Caco-2 (cell line): Measurements from ENCODE around the gene BGLAP. TPM values are rescaled to one million over a fixed set of nuclear protein-coding genes. Genes with fewer than 3 reads are reported as not detected.

Source experiments
- BruUV-seq: library from RNA; stranded (reverse); fragments of 400-500 nt; replicated peaks from 2 replicates; lab custom pipeline; 2021; lab: Mats Ljungman, UMichigan
- CTCF ChIA-PET: fragments of 300-600 bp; sonication (Branson Sonifier 250); formaldehyde crosslinking; loops from one replicate; lab custom pipeline; 2022; ENCODE audit warnings: antibody characterized with exemption; lab: Charles Lee
- POLR2A ChIA-PET: fragments of 300-600 bp; sonication (Branson Sonifier 250); formaldehyde crosslinking; loops from one replicate; lab custom pipeline; 2022; ENCODE audit warnings: antibody characterized with exemption; lab: Charles Lee
- DNase-seq, 2 experiments: peaks; one replicate each; pipeline versions ENCODE4 v3.0.0 to v3.0.0-alpha.2; 2020 to 2022
- H3K27me3 ChIP-seq: replicated peaks from 2 replicates; pipeline ENCODE4 v1.6.0; 2011; ENCODE audit warnings: low read length; ENCODE audit not compliant: control insufficient read depth, insufficient read depth
- H3K36me3 ChIP-seq: 2 replicates; pipeline ENCODE4 v1.5.1; 2011; ENCODE audit warnings: low read length; ENCODE audit not compliant: control insufficient read depth, insufficient read depth
- H3K4me1 ChIP-seq: fragments of 250-450 bp; sonication (Bioruptor Pico); 2 replicates; pipeline ENCODE4 v1.5.1; 2020; ENCODE audit warnings: mild to moderate bottlenecking
- H3K4me3 ChIP-seq: 2 replicates; pipeline ENCODE4 v1.5.1; 2011; ENCODE audit warnings: low read depth, mild to moderate bottlenecking, control low read depth, low read length
- H3K9me3 ChIP-seq: fragments of 250-450 bp; sonication (Bioruptor Pico); 2 replicates; pipeline ENCODE4 v1.5.1; 2020; ENCODE audit warnings: mild to moderate bottlenecking, moderate library complexity
- H3K27ac Mint-ChIP-seq: one replicate; pipeline ENCODE4 v1.8.0; 2022; ENCODE audit warnings: mixed read lengths; ENCODE audit not compliant: unreplicated experiment
- H3K27me3 Mint-ChIP-seq: one replicate; pipeline ENCODE4 v1.8.0; 2022; ENCODE audit warnings: mixed read lengths; ENCODE audit not compliant: insufficient read depth, unreplicated experiment
- H3K36me3 Mint-ChIP-seq: one replicate; pipeline ENCODE4 v1.8.0; 2022; ENCODE audit warnings: mild to moderate bottlenecking, mixed read lengths; ENCODE audit not compliant: insufficient read depth, unreplicated experiment
- H3K4me1 Mint-ChIP-seq: one replicate; pipeline ENCODE4 v1.8.0; 2022; ENCODE audit warnings: low read depth, mixed read lengths; ENCODE audit not compliant: unreplicated experiment
- H3K4me3 Mint-ChIP-seq: one replicate; pipeline ENCODE4 v1.8.0; 2022; ENCODE audit warnings: mild to moderate bottlenecking, moderate library complexity, mixed read lengths; ENCODE audit not compliant: unreplicated experiment
- H3K9me3 Mint-ChIP-seq: one replicate; pipeline ENCODE4 v1.8.0; 2022; ENCODE audit warnings: mixed read lengths; ENCODE audit not compliant: unreplicated experiment
- intact Hi-C: fragments of 100-400 bp; cut with micrococcal nuclease; formaldehyde crosslinking; loops from one replicate; pipeline ENCODE4 v1.10.0; 2022; ENCODE audit not compliant: unreplicated experiment
- total RNA-seq: library from RNA; stranded (reverse); gene quantifications from 2 replicates; pipeline ENCODE4 v1.2.3, GENCODE V29; 2022
- TF ChIP-seq, protein P1 (sequence below), 2 experiments: fragments of 200-600 bp in 1 of 2; IDR thresholded peaks; 1 replicate in 1 of 2; 2 replicates in 1 of 2; pipeline versions ENCODE4 v1.5.1 to v1.8.0; 2011 to 2022; ENCODE audit warnings: antibody characterized with exemption in 1 of 2, control low read depth in 1 of 2, inconsistent platforms in 1 of 2, low read depth in 1 of 2, low read length in 1 of 2, mild to moderate bottlenecking in 1 of 2, moderate library complexity in 1 of 2; ENCODE audit not compliant: insufficient read depth in 1 of 2, severe bottlenecking in 1 of 2, unreplicated experiment in 1 of 2

The BGLAP gene
- total RNA-seq, 1 experiment from 2014 or later: 2.0 TPM

GRCh38 chr1:156281281-156281680 is 39.3 kb downstream of the BGLAP start:
- intact Hi-C loops: no loop called here
- H3K36me3 ChIP-seq: peaks cover 9% of the 10 kb centered on the region
- no peaks in the 10 kb centered on the region for H3K9me3 ChIP-seq
- H3K36me3 Mint-ChIP-seq: peaks cover 45% of the 10 kb centered on the region
- peaks cover 24% of the 10 kb centered on the region for H3K4me1 ChIP-seq
- H3K27ac Mint-ChIP-seq: peak overlapping the region; percentile 61
- no peaks in the 10 kb centered on the region for H3K27me3 ChIP-seq
- ChIA-PET CTCF (interaction anchor here (0.6 to 3.7 kb wide), 2 partner anchors 38 to 56 kb away, joined by 5 to 22 read pairs; no protein-coding TSS in a partner anchor), POLR2A (interaction anchor here (0.6 to 1.0 kb wide), 2 partner anchors 63 to 68 kb away, joined by 3 read pairs; partner anchors contain the start of gene PMF1)
- peak overlapping the region; percentile 78 for H3K4me3 Mint-ChIP-seq
- peak overlapping the region; percentile 78 for H3K4me3 ChIP-seq
- BruUV-seq: no TSS peak
- DNase-seq: no peak
- H3K4me1 Mint-ChIP-seq: peaks cover 24% of the 10 kb centered on the region
- TF ChIP-seq, protein P1, sequence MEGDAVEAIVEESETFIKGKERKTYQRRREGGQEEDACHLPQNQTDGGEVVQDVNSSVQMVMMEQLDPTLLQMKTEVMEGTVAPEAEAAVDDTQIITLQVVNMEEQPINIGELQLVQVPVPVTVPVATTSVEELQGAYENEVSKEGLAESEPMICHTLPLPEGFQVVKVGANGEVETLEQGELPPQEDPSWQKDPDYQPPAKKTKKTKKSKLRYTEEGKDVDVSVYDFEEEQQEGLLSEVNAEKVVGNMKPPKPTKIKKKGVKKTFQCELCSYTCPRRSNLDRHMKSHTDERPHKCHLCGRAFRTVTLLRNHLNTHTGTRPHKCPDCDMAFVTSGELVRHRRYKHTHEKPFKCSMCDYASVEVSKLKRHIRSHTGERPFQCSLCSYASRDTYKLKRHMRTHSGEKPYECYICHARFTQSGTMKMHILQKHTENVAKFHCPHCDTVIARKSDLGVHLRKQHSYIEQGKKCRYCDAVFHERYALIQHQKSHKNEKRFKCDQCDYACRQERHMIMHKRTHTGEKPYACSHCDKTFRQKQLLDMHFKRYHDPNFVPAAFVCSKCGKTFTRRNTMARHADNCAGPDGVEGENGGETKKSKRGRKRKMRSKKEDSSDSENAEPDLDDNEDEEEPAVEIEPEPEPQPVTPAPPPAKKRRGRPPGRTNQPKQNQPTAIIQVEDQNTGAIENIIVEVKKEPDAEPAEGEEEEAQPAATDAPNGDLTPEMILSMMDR (IDR thresholded peaks at IDR 0.05; ENCODE audit: insufficient read depth in 1 of 2, low read depth in 1 of 2, low read length in 1 of 2, severe bottlenecking in 1 of 2, unreplicated experiment in 1 of 2): no peak
- H3K27me3 Mint-ChIP-seq: no peaks in the 10 kb centered on the region
- H3K9me3 Mint-ChIP-seq: no peaks in the 10 kb centered on the region

DNA sequence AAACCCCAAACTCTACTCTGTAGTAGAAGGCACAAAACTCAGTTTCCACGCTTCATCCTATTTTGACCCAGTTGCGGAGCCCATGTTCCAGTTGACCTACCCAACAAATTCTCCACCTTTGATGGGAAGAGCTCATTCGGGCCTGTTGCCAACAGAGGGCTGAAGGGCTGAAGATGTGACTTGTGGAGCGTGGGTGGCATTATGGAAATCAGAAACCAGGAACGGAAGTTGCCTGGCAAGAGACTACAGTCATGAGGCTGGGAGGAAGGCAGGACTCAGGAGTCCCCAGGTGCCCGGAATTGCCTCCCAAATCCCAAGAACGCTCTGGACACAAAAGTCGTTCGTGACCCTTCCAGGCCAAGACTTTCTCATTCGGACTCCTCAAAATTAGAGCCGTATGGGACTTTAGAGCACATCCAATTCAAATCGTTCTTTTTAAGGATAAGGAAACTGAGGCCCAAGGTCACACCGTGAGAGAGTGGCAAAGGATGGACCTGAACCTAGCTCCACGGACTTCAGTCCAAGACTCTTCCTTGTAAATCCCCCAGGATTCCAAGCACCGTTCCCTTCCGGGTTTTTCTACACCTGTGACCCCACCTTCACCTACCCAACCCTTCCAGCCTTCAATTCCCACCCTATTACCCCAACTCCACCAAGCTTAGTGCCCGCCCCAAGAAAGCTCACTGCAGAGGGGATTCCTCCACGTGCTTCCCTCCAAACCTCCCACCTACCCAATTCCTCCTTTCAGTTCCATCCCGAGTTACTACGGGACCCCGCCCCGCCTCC is 39.9 kb downstream of the BGLAP start:
- no peaks in the 10 kb centered on the region for H3K9me3 ChIP-seq
- intact Hi-C loops: loop anchor here (1.0 kb wide), 1 partner anchor 56 kb away; the partner anchor contains the start of genes CCT3 and TSACC
- BruUV-seq: TSS peak; percentile 43

More for the DNA sequence above, 39.9 kb downstream of the BGLAP start:
- Histone ChIP-seq H3K36me3 (peaks cover 9% of the 10 kb centered on the region), H3K4me1 (peaks cover 24% of the 10 kb centered on the region), H3K4me3 (peak overlapping the region; percentile 78), H3K27me3 (no peaks in the 10 kb centered on the region)
- Mint-ChIP-seq H3K36me3 (peaks cover 39% of the 10 kb centered on the region), H3K4me1 (peaks cover 24% of the 10 kb centered on the region), H3K27me3 (no peaks in the 10 kb centered on the region), H3K9me3 (no peaks in the 10 kb centered on the region), H3K27ac (peak overlapping the region; percentile 61), H3K4me3 (peak overlapping the region; percentile 78)
- TF ChIP-seq, protein P1 (IDR thresholded peaks at IDR 0.05; ENCODE audit: insufficient read depth in 1 of 2, low read depth in 1 of 2, low read length in 1 of 2, severe bottlenecking in 1 of 2, unreplicated experiment in 1 of 2): no peak
- ChIA-PET CTCF (interaction anchor here (0.6 to 3.7 kb wide), 9 partner anchors 38 to 378 kb away, joined by 3 to 22 read pairs (median 5); partner anchors contain the start of gene SLC25A44), POLR2A (interaction anchor here (0.6 to 2.3 kb wide), 10 partner anchors 9 to 304 kb away, joined by 3 to 13 read pairs (median 6); partner anchors contain the start of genes ARHGEF2, CCT3, GLMP and MEF2D)
- no peak for DNase-seq
